DMS153 treated with DMSO at 0.1 percent for 48 hours (cell line): ENCODE measurements around the gene PIK3R3.

Experiments
- DNase-seq: peaks from one replicate; lab custom pipeline; 2025; ENCODE audit not compliant: unreplicated experiment; lab: John Stamatoyannopoulos, UW

Gene PIK3R3

GRCh38 chr1:46158312-46159281 lies 26.2 kb upstream of the PIK3R3 start:
- no peak for DNase-seq

GRCh38 chr1:46157916-46158311 lies 25.5 kb upstream of the PIK3R3 start:
- DNase-seq: no peak

DNA sequence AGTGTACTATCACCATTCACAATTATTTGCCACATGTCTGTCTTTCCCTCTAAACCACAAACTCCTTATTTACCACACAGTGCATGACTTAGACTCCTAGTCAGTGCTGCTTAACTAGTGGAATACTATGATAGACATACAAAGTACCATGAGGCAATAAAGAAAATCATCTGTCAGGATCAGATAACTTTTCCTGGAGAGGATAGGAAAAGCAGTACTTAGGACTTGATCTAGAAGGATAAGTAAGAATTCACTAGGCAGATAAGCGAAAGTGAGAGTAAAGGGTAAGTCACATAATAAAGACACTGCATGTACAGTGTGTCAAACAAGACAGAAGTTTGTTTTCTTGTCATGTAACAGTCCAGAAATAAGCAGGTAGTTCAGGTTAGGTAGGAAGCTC lies 21.3 kb upstream of the PIK3R3 start:
- no peak for DNase-seq

DNA sequence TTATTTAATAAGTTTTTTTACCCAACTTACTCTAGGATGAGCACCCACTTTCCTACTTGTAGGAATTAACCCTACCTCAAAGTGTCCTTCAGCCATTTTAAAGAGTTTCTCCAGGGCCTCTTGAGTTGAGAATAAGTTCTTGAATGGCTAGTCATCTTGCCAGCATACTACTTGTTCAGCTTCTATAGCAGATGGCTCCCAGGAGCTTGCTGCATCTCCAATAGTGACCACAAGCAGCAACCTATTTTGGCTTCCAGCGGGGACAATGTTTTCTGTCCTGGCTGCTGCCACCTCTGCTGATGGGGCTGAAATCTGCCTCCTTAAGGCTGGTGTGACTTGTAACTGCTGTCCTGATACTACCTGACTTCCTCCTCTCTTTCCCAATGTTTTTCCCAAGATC lies 20.8 kb upstream of the PIK3R3 start:
- no peak for DNase-seq

GRCh38 chr1:46152016-46152415 lies 19.6 kb upstream of the PIK3R3 start:
- no peak for DNase-seq

DNA sequence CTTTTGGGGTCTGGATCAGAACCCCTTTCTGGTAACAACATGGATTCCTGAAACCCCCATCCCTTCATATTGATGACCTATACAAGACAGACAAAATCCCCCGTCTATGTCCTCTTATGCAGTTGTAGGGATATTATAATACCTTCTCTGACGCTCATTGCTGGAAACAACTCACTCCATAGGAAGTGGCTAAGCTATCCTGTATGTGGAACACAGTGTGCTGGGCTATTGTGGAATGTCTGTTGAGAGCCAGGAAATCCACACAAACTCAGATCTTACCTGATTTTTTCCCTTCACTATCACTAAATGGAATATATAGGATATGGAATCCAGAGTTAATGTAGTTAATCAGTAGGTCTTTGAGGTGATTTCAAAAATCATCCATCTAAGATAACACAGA lies 17.7 kb upstream of the PIK3R3 start:
- DNase-seq: no peak

GRCh38 chr1:46148318-46148717 lies 15.9 kb upstream of the PIK3R3 start:
- DNase-seq: no peak

- DNase-seq: no peak
Measured at GRCh38 chr1:46137916-46138315, 5.5 kb upstream of the PIK3R3 start.

- no peak for DNase-seq
Measured at GRCh38 chr1:46136711-46137110, 4.3 kb upstream of the PIK3R3 start.

DNA sequence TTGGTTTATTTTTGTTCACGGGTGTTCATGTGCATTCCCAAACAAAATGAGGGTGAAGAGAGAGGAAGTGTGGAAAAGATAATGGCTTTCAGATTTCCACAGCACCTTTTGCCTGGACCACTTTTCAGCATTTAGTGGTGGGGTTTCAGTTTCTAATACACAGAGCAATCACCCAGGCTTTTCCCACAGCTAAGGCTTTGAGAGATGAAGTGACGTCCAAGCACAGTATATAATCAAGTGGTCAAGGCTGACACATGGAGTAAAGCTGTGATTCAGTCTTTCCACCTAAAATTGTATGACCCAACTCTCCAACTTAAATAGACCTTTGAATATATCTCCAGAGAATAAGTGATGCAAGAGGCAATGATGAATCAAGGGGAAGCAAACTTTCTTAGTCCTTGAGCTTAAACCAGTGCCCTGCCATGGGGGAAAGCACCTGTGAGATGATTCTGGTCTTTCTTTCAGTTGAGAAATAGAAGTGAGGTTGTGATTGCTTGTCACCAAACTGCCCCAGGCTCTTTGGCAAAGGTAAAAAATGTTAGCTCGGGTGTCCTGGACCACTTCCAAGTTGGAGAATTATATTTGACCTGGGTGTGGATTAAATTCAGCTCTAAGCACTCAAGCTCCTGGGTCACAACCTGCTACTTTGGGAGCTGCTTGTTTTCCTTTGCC lies 2.4 kb upstream of the PIK3R3 start:
- DNase-seq: peak; percentile 55

DNA sequence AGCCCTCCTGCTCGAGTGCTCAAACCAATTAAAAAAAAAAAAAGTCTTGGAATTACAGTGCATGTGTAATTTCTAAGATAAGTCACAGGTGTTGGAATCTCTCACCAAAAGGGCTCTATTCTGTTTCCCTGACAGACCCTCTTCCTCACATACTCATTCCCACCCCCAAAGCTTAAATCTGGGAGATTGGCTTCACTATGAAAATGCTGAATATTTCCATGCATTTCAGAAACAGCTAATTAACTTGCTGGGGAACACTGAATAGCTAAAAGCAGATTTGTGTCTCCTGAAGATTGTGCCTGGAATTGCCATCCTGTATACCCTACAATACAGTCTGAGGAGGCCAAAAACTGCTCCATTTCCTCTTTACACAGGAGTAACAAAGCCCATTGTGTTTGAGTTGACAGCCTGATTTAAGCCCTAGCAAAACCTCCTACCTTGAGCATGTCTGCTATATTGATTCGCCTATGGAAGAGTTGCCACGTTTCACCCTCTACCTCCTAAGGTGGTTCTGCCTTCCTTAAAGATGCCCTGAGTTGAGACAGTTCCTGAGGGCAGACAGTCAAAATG lies 1.4 kb upstream of the PIK3R3 start:
- DNase-seq: peak; percentile 27

DNA sequence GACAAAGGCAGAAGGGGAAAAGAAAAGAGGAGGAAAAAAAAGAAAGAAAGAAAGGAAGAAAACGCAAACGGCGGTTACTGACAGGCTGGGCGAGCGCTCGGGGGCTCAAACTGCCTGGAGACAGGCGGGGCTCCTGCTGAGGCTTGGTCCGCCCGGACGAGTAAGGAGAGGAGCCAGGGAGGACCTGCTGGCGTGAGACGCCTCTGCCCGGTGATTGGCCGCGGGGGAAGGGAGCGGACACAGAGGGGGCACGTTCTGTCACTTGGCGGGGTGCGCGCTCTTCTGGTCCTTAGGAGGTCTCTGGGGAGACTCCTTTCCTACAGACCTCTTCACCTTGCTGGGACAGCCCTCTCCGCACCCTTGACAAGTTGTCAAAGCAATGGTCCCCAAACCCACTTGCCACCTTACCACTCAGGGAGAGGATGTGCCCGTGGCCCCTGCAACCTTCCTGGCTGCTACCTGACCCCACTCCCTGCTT lies 791 bp upstream of the PIK3R3 start:
- DNase-seq: peak; percentile 98

GRCh38 chr1:46131712-46132528 lies 509 bp downstream of the PIK3R3 start:
- peak; percentile 90 for DNase-seq

DNA sequence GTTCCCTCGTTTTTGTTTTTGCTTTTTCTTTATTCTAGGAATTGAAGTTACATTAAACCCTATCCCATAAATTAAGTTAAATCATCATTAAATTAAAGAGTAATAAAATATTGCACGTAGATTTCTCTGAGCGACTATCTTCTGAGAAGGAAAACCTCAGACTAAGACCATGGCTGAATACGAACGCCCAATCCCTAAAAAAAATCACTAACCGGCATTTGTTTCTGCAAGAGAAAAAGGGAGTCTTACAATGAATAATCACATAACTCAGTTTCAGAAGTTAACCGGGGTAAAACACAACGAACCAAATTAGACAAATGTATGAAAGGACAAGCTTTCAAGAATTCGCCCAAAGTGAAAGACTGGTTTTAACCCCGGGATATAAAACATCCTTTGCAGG lies 1.3 kb downstream of the PIK3R3 start:
- peak; percentile 54 for DNase-seq

- DNase-seq: no peak
Measured at GRCh38 chr1:46130606-46131005, 1.8 kb downstream of the PIK3R3 start.

- no peak for DNase-seq
Measured at GRCh38 chr1:46130121-46130520, 2.3 kb downstream of the PIK3R3 start.

DNA sequence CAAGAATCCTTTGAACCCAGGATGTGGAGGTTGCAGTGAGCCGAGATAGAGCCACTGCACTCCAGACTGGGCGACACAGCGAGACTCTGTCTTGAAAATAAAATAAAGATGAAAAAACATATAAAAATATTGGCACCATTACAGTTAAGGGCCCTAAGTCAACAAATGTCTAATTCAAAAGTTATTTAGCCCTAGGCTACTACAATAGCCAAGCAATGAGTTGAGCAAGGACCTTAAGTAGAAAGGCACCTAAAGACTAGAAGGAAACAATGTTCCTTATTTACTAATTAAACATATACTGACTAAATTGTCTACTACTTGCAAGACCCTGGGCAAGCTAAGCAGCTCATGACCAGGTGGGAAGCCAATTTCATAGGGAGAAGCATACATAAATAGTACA lies 4.1 kb downstream of the PIK3R3 start:
- no peak for DNase-seq

- DNase-seq: no peak
Measured at GRCh38 chr1:46118856-46119255, 13.6 kb downstream of the PIK3R3 start.

- DNase-seq: no peak
Measured at GRCh38 chr1:46117810-46118494, 14.5 kb downstream of the PIK3R3 start.

DNA sequence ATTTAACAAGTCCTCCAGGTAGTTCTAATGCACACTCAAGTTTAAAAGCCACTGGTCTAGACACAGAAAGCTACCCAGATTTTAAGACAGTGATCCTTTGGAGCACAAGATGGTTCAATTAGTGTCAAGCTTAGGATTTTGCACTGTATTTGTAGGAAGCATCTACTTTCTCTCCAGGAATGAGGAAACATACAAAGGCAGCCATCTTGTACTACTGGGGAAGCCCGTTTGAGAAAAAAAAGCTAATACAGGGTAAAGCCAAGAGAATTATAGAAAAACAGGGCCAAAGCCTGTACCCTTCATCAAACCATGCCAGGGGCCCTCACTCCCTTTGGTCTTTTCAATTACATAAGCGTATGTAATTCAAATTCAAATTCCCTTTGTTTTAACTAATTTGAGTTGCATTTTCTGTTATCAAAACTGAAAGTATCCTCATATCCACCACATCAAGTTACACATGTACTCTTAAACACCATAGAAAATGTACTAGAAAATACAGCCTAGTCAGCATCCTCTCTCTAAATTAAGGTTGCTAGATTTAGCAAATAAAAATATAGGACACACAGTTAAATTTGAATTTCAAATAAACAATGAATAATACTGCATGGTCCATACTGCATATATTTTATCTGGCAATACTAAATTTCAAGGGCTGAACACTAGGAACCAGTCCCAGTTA lies 17.4 kb downstream of the PIK3R3 start:
- DNase-seq: no peak
